OCI-LY7 (cell line): ENCODE results near the gene OPN1SW.

Experiments used
- EZH2phosphoT487 ChIP-seq: fragments of 200-600 bp; sonication (generic); IDR thresholded peaks from 2 replicates; pipeline ENCODE4 v1.6.1; 2018; ENCODE audit warnings: low read depth, borderline replicate concordance, mild to moderate bottlenecking, mixed run types, antibody characterized with exemption, low read length, moderate library complexity, mixed read lengths
- TF ChIP-seq, protein P1 (sequence below): fragments of 200-600 bp; sonication (generic); conservative IDR thresholded peaks from 2 replicates; pipeline ENCODE4 v1.5.1; 2014; ENCODE audit warnings: mild to moderate bottlenecking, antibody characterized with exemption, low read length, moderate library complexity, mixed read lengths

DNA sequence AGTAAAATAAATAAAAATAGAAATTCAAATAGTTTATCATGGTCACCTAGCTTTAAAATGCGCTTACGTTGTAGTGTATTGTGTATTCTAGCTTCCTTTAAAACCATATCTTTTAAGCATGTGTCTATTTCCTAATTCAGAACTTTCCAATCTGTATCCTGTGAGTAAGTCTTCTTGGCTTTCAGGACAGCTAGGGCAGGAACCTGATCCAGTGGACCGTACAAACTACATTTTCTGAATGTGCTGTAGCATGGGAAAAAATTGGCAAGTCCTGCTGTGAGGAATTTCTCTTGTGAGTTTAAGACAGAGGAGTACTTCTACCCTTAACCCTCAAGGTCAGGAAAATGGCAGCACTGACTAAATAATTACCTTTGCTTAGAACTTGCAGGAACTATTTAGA, 12.1 kb downstream of the OPN1SW start:
- TF ChIP-seq, protein P1, sequence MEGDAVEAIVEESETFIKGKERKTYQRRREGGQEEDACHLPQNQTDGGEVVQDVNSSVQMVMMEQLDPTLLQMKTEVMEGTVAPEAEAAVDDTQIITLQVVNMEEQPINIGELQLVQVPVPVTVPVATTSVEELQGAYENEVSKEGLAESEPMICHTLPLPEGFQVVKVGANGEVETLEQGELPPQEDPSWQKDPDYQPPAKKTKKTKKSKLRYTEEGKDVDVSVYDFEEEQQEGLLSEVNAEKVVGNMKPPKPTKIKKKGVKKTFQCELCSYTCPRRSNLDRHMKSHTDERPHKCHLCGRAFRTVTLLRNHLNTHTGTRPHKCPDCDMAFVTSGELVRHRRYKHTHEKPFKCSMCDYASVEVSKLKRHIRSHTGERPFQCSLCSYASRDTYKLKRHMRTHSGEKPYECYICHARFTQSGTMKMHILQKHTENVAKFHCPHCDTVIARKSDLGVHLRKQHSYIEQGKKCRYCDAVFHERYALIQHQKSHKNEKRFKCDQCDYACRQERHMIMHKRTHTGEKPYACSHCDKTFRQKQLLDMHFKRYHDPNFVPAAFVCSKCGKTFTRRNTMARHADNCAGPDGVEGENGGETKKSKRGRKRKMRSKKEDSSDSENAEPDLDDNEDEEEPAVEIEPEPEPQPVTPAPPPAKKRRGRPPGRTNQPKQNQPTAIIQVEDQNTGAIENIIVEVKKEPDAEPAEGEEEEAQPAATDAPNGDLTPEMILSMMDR = no peak
- TF ChIP-seq EZH2phosphoT487 = no peak
